Measurements from ENCODE around the gene MAST2.

Gene MAST2

DNA sequence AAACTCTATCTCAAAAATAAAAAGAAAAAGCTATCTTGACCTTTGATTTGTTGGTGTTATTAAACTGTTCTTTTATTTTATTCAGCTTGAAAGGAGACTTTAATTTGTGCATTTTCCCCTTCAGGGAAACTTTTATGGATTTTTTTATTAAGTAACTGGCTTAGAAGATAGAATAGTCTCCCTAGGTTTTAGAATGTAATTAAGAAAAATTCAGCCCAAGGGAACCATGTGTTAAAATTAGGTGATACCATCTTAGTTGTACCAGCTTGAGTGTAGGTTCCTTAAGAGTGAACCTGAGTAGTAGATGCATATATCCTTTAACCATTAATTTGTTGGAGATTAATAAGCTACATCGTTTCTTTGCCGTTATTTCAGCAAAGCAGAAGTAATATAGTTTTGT, 11.4 kb downstream of the MAST2 start:
- no peak overlapping the region for H3K27ac ChIP-seq
- no peak for TF ChIP-seq ZFX (IDR thresholded peaks at IDR 0.05)
- TF ChIP-seq, protein P1, sequence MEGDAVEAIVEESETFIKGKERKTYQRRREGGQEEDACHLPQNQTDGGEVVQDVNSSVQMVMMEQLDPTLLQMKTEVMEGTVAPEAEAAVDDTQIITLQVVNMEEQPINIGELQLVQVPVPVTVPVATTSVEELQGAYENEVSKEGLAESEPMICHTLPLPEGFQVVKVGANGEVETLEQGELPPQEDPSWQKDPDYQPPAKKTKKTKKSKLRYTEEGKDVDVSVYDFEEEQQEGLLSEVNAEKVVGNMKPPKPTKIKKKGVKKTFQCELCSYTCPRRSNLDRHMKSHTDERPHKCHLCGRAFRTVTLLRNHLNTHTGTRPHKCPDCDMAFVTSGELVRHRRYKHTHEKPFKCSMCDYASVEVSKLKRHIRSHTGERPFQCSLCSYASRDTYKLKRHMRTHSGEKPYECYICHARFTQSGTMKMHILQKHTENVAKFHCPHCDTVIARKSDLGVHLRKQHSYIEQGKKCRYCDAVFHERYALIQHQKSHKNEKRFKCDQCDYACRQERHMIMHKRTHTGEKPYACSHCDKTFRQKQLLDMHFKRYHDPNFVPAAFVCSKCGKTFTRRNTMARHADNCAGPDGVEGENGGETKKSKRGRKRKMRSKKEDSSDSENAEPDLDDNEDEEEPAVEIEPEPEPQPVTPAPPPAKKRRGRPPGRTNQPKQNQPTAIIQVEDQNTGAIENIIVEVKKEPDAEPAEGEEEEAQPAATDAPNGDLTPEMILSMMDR (conservative IDR thresholded peaks at IDR 0.05): no peak

DNA sequence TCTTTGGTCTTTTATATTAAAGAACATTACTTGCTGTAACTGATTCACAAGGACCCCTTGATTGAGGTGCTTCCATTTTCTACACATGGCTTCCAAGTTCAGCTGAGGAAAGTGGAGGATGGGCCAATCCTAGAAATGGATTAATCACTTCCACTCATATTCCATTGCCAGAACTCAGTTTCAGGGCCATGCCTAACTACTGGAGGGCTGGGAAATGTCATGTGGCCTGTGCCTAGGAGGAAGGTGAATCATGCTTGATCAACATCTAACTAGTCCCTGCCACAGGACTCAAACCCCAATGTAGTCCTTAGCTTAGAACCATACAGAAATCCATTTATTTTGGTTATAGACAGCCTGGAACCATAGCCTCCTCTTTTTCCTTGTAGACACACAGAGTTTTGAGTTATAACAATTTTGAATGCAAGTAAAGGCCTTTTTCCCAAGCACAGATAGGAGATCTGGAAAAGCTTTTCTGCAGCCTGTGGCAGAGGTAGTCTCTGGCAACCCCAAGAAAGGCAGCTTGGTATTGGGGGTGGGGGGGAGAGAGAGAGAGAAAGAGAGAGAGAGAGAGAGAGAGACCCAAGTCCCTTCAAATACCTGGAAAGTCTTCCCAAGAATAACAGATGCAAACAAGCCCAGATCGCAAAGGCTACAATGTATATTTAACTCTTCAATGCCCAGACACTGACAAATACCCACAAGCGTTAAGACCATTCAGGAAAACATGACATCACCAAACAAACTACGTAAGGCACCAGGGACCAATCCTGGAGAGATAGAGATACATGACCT, 12.5 kb downstream of the MAST2 start:
- no peak for TF ChIP-seq ZFX (IDR thresholded peaks at IDR 0.05)
- TF ChIP-seq, protein P1 (conservative IDR thresholded peaks at IDR 0.05): no peak
- no peak overlapping the region for H3K27ac ChIP-seq

DNA sequence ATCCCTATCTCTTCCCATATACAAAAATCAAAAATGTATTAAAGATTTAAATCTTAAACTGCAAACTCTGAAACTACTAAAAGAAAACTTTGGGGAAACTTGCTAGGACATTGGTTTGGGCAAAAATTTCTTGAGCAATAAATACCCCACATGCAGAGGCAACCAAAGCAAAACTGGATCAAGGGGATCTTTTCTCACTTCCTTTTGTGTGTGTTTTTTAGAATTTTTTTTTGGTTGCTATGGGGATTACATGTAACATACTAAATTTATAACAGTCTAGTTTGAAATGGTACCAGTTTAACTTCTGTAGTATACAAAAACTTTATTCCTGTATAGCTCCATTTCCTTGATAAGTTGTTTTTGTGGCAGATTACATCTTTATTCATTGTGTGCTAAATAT, 16.8 kb downstream of the MAST2 start:
- TF ChIP-seq, protein P1 (conservative IDR thresholded peaks at IDR 0.05): no peak
- no peak for TF ChIP-seq ZFX (IDR thresholded peaks at IDR 0.05)
- H3K27ac ChIP-seq: no peak overlapping the region

DNA sequence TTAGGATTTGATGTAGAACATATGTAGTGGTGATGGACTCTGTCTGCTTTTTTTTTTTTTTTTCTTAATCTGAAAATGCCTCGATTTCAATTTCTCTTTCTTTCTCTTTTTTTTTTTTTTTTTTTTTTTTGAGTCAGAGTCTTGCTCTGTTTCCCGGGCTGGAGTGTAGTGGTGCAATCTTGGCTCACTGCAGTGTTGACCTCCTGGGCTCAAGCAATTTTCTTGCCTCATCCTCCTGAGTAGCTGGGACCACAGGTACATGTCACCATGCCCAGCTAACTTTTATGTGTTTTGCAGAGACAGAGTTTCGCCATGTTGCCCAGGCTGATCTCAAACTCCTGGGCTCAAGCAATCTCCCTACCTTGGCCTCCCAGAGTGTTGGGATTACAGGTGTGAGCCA, 17.4 kb downstream of the MAST2 start:
- H3K27ac ChIP-seq: no peak overlapping the region
- TF ChIP-seq, protein P1 (conservative IDR thresholded peaks at IDR 0.05): no peak
- no peak for TF ChIP-seq ZFX (IDR thresholded peaks at IDR 0.05)

DNA sequence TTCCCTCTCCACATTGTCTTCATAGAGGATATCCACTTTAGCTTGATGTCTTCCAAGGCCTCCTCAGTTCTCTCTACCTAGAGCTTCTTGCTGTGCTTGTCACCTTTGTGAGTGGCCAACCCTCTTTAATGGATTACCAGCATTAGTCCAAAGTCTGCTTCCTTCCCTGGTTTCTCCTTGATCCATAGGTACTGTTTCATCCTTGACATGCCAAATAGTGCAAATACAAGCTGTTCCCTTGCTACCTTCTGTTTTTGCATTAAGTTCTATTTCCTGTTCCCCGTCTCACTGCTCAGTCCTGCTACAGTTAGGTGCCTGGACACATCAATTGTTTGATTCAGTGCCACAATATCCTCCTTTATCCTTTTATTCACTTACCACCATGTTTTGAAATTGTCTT, 19.2 kb downstream of the MAST2 start:
- no peak overlapping the region for H3K27ac ChIP-seq

DNA sequence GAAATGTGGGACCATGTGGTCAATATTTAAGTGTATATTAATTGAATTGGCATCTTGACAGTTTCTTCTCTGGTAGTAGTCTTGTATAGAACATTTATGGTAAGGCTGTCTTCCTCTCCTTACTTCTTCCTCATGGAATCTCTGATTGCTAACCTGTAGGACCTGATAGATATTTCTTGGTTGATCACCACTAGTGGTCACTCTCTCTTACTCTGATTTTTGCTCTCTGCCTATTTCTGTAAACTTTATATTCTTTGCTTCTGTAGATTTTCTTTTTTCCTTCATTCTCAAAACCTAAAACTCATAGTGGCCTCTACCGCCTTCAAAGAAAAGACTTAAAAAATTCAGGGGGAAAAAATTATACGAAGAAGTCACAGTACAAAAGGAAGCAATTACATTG, 21.2 kb downstream of the MAST2 start:
- no peak overlapping the region for H3K27ac ChIP-seq
- TF ChIP-seq, protein P1 (conservative IDR thresholded peaks at IDR 0.05): peak; percentile 56
- TF ChIP-seq ZFX (IDR thresholded peaks at IDR 0.05): no peak

More for the DNA sequence above, 19.2 kb downstream of the MAST2 start:
- TF ChIP-seq, protein P1 (conservative IDR thresholded peaks at IDR 0.05): no peak
- TF ChIP-seq ZFX (IDR thresholded peaks at IDR 0.05): no peak

DNA sequence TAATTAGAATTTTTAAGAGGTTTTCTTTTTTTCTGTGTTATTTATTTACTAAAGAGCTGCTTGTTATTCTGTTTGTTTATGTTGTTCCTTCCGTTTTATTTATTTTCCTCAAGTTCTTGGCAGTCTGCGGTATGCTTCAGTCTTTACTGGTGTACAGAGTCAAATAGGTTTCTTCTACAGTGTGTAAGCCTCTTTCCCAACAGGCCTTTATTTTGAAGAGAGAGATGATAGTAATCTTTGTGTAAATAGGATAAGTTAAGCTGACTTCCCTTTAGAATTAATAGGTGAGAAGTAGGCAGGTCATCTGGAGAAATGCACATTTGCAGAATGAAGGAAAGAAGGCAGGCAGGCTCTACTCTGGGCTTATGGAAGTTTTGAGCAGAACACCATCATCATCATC, 23.8 kb downstream of the MAST2 start:
- H3K27ac ChIP-seq: peak overlapping the region; percentile 56; the same call in 1 of the 2 replicates
- TF ChIP-seq ZFX (IDR thresholded peaks at IDR 0.05): no peak
- TF ChIP-seq, protein P1 (conservative IDR thresholded peaks at IDR 0.05): no peak

Data from C4-2B (cell line).